Measurements from ENCODE around the gene PTGS2. TPM values are rescaled to one million over a fixed set of nuclear protein-coding genes. Genes with fewer than 3 reads are reported as not detected.

Gene PTGS2
- total RNA-seq: 0.67 and 0.71 TPM in 2 replicates

DNA sequence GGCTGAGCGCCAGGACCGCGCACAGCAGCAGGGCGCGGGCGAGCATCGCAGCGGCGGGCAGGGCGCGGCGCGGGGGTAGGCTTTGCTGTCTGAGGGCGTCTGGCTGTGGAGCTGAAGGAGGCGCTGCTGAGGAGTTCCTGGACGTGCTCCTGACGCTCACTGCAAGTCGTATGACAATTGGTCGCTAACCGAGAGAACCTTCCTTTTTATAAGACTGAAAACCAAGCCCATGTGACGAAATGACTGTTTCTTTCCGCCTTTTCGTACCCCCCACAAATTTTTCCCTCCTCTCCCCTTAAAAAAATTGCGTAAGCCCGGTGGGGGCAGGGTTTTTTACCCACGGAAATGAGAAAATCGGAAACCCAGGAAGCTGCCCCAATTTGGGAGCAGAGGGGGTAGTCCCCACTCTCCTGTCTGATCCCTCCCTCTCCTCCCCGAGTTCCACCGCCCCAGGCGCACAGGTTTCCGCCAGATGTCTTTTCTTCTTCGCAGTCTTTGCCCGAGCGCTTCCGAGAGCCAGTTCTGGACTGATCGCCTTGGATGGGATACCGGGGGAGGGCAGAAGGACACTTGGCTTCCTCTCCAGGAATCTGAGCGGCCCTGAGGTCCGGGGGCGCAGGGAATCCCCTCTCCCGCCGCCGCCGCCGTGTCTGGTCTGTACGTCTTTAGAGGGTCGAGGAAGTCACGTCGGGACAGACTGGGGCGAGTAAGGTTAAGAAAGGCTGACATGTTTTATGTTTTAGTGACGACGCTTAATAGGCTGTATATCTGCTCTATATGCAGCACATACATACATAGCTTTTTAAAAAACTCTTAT is at the start of gene PTGS2:
Gene PTGS2, minus strand, starts transcription at position 179 of the 817 bp plus-strand sequence. Its CDS starts 133 bp downstream, at position 46.
- DNase-seq (ENCODE audit: low spot score): peak; percentile 21
- Mint-ChIP-seq H3K4me3 (peak within 1 kb of the TSS; percentile 72), H3K27ac (no peak within 1 kb of the TSS), H3K27me3 (ENCODE audit: insufficient read depth) (peaks cover 56% of the 10 kb centered on the region), H3K36me3 (ENCODE audit: low read depth) (peaks cover 4% of the 10 kb centered on the region), H3K9me3 (no peaks in the 10 kb centered on the region), H3K4me1 (ENCODE audit: low read depth) (peaks cover 13% of the 10 kb centered on the region)
- intact Hi-C loops (cut with micrococcal nuclease): loop anchor here (2.0 to 10.0 kb wide), 3 partner anchors 57 to 276 kb away; no protein-coding TSS in a partner anchor

DNA sequence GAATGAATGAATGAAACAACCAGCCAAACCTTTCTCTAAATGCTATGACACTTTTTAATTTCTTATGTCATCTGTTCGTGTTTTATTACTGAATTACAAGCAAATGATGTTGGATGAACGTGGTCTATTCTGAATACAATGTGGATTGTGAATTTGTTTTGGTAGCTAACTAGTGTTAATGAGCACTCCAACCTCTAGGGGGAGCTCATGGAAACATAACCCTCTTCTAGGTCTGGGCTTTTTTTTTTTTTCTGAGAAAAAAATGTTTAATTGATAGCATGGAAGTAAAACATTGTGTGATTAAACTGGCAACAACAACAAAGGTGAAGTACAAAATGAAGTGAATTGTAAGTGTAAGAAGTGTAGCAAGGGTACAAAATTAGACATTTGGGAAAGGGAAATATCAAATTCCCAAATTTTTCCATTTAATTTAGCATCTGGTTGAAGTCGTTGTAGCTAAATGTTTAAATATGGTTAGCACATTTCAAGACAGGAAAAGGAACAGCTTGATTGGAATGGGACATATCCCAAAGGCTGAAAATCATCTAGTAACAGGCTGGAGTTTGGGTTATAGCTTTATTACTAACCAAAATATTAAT is 42.6 kb upstream of the PTGS2 start:
- no peaks in the 10 kb centered on the region for H3K4me1 Mint-ChIP-seq (ENCODE audit: low read depth)
- peaks cover 9% of the 10 kb centered on the region for H3K9me3 Mint-ChIP-seq
- H3K36me3 Mint-ChIP-seq (ENCODE audit: low read depth): no peaks in the 10 kb centered on the region
- H3K27ac Mint-ChIP-seq: no peak overlapping the region
- intact Hi-C loops (cut with micrococcal nuclease): loop anchor here (1.0 kb wide), 2 partner anchors 83 to 263 kb away; no protein-coding TSS in a partner anchor
- H3K4me3 Mint-ChIP-seq: no peak overlapping the region
- peaks cover 5% of the 10 kb centered on the region for H3K27me3 Mint-ChIP-seq (ENCODE audit: insufficient read depth)
- no peak for DNase-seq (ENCODE audit: low spot score)

DNA sequence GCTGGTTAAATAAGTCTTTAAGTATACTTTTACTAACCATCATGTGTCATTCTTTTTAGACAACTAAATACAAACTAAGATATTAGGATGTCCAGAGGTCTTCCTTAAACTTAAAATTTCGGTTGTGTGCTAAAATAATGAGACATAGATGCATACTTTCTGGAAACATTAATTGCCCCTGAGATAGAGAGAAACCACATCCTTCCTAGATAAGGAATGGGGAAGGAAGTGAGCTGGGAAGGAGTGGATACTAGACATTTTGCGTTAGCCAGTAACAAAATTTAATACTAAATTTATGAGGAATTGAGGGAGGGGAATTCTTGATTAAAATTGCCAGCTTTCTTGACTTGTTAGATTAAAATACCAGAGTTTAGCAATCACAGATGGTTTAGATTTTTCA is 37.1 kb upstream of the PTGS2 start:
- no peaks in the 10 kb centered on the region for H3K9me3 Mint-ChIP-seq
- H3K4me1 Mint-ChIP-seq (ENCODE audit: low read depth): no peaks in the 10 kb centered on the region

DNA sequence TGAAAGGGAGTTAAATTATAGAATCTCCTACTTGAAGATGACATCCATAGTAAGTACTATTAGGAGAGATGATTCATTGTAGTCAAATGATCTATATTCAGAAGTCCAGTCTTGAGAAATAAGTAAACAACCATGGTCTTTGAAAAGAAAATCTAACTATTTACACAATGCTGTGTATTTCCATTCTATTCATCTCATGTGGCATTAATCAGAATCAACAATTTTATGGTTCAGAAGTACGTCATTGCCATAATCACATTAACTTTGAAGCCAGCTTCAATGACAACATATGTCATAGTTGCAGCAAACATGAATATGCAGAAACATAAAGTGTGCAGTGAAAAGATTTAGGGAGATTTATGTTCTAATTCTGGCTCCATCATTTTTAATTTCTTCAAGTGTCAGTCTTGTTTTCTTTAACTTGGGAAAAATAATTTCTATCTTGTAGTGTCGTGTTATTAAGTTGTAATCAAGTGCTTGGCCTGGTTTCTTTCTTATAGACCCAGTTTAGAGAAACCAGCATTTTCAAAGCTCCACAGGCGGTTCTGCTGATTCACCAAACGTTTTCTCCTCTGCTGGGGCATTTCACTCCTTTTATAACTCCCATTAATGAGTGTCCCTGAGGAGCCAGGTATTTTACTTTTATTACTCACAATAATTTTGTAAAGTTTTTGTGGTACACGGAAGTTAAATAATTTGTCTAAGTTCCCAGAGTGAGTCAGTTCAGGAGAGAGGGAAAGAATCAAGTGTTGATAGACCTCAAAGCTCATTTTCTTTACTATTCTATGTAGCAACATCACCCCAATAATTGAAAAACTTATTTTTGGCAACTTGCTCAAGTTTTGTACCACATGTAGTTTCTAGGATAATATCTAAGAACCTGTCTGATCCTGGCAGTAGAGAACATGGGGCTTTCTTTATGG is 35.9 kb upstream of the PTGS2 start:
- no peak for DNase-seq (ENCODE audit: low spot score)
- Mint-ChIP-seq H3K9me3 (no peaks in the 10 kb centered on the region), H3K36me3 (ENCODE audit: low read depth) (no peaks in the 10 kb centered on the region), H3K27ac (no peak overlapping the region), H3K4me3 (no peak overlapping the region), H3K27me3 (ENCODE audit: insufficient read depth) (peaks cover 16% of the 10 kb centered on the region), H3K4me1 (ENCODE audit: low read depth) (no peaks in the 10 kb centered on the region)
- intact Hi-C loops (cut with micrococcal nuclease): no loop called here

More for the DNA sequence above, 37.1 kb upstream of the PTGS2 start:
- Mint-ChIP-seq H3K36me3 (ENCODE audit: low read depth) (no peaks in the 10 kb centered on the region), H3K27ac (no peak overlapping the region), H3K4me3 (no peak overlapping the region), H3K27me3 (ENCODE audit: insufficient read depth) (peaks cover 19% of the 10 kb centered on the region)
- intact Hi-C loops (cut with micrococcal nuclease): no loop called here
- no peak for DNase-seq (ENCODE audit: low spot score)

DNA sequence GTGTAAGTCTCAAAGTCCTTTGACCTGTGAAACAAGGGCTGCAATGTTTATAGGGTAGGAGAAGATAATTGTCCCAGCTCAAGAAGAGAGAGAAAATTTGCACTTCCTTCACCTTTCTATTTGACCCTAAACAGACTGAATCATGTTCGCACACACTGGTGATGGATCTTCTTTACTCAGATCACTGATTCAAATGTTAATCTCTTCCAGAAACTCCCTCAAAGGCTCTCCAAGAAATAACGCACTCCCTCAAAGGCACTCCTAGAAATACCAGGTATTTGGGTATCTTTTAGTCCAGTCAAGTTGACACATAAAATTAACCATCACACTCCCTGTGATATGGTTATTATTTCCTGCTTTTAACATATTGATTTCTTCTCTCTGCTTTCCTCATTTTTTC is 30.5 kb upstream of the PTGS2 start:
- no peak for DNase-seq (ENCODE audit: low spot score)
- Mint-ChIP-seq H3K36me3 (ENCODE audit: low read depth) (no peaks in the 10 kb centered on the region), H3K27ac (no peak overlapping the region), H3K4me1 (ENCODE audit: low read depth) (no peaks in the 10 kb centered on the region), H3K27me3 (ENCODE audit: insufficient read depth) (peaks cover 11% of the 10 kb centered on the region), H3K9me3 (no peaks in the 10 kb centered on the region), H3K4me3 (no peak overlapping the region)
- intact Hi-C loops (cut with micrococcal nuclease): no loop called here

DNA sequence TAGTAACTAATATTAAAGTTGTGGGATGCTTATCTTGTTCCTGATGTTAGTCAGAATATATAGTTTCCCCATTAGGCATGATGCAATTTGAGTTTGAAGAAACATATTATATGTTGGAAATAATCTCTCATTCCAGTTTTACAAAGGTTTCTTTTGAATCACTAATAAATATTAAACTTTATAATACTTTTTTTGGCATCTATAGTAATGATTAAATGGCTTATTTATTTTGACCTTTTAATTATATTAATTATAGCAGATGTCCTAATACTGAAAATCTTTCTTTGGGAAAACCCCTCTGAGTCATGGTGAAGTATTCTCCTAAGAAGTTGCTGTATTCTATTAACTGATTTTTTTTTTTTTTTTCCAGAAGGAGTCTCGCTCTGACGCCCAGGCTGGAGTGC is 28.5 kb upstream of the PTGS2 start:
- H3K9me3 Mint-ChIP-seq: no peaks in the 10 kb centered on the region
- intact Hi-C loops (cut with micrococcal nuclease): no loop called here
- no peaks in the 10 kb centered on the region for H3K36me3 Mint-ChIP-seq (ENCODE audit: low read depth)
- H3K27ac Mint-ChIP-seq: no peak overlapping the region
- H3K27me3 Mint-ChIP-seq (ENCODE audit: insufficient read depth): peaks cover 10% of the 10 kb centered on the region
- H3K4me3 Mint-ChIP-seq: no peak overlapping the region
- no peak for DNase-seq (ENCODE audit: low spot score)
- no peaks in the 10 kb centered on the region for H3K4me1 Mint-ChIP-seq (ENCODE audit: low read depth)

DNA sequence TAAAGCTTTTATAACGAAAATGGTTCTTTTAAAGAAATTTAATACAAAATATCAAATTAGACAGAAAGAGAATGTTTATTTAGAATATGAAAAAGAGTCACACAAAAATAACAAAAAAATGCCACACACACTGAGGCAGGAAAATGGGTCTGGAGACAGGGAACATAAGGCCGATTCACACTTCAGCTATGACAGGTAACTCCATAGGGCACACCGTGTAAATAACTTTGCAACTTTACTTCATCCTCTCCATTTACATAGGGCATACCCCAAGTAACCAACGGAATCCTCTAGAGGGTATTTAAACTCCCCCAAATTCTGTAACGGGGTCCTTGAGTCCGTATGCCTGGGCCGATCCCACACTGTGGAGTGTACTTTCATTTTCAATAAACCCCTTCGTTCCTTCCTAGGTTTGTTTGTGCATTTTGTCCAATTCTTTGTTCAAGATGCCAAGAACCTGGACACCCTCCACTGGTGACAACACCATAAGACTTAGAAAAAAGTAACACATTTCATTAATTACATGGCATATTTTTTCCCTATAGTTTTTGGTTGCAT is 23.1 kb upstream of the PTGS2 start:
- intact Hi-C loops (cut with micrococcal nuclease): no loop called here
- H3K9me3 Mint-ChIP-seq: no peaks in the 10 kb centered on the region
- H3K27me3 Mint-ChIP-seq (ENCODE audit: insufficient read depth): peaks cover 7% of the 10 kb centered on the region
- no peak overlapping the region for H3K27ac Mint-ChIP-seq
- no peaks in the 10 kb centered on the region for H3K36me3 Mint-ChIP-seq (ENCODE audit: low read depth)
- no peak overlapping the region for H3K4me3 Mint-ChIP-seq
- DNase-seq (ENCODE audit: low spot score): no peak
- no peaks in the 10 kb centered on the region for H3K4me1 Mint-ChIP-seq (ENCODE audit: low read depth)

DNA sequence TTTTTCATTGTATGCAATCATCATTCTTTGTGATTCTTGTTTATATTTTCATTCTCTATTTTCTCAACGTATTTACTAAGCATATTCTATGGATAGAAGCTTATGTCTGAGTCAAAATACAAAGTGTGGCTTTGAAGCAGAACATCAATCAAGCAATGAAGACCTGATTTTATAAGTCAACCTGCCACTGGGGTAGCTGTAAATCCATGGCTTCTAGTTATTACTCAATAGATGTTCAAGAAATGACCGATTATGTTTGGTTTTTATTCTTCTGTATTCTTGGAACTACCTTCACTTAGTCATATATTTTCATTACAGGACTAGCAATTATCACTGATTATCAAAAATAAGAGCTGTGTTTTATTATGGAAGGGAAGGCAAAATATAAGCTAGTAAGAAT is 20.5 kb upstream of the PTGS2 start:
- intact Hi-C loops (cut with micrococcal nuclease): no loop called here
- Mint-ChIP-seq H3K4me3 (no peak overlapping the region), H3K9me3 (no peaks in the 10 kb centered on the region), H3K36me3 (ENCODE audit: low read depth) (no peaks in the 10 kb centered on the region), H3K27me3 (ENCODE audit: insufficient read depth) (peaks cover 5% of the 10 kb centered on the region), H3K4me1 (ENCODE audit: low read depth) (no peaks in the 10 kb centered on the region), H3K27ac (no peak overlapping the region)
- DNase-seq (ENCODE audit: low spot score): no peak

DNA sequence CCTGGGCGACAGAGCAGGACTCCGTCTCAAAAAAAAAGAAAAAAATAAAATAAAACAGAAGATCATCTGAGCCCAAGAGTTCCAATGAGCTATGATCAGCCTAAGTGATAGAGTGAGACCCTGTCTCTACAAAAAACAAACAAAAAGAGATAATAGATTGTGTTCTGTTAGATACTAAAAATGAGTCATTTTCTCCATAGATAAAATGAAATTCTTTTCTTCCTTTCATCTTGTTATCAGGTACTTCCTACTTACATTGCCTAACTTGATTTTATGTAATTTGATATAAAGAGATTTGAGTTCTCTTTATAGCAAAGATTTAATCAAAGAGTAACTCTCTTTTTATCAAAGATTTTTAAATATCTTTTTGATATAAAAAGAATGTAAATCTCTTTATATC is 19.3 kb upstream of the PTGS2 start:
- Mint-ChIP-seq H3K9me3 (no peaks in the 10 kb centered on the region), H3K4me1 (ENCODE audit: low read depth) (no peaks in the 10 kb centered on the region), H3K27ac (no peak overlapping the region), H3K36me3 (ENCODE audit: low read depth) (no peaks in the 10 kb centered on the region), H3K27me3 (ENCODE audit: insufficient read depth) (peaks cover 12% of the 10 kb centered on the region), H3K4me3 (no peak overlapping the region)
- no peak for DNase-seq (ENCODE audit: low spot score)
- intact Hi-C loops (cut with micrococcal nuclease): no loop called here

DNA sequence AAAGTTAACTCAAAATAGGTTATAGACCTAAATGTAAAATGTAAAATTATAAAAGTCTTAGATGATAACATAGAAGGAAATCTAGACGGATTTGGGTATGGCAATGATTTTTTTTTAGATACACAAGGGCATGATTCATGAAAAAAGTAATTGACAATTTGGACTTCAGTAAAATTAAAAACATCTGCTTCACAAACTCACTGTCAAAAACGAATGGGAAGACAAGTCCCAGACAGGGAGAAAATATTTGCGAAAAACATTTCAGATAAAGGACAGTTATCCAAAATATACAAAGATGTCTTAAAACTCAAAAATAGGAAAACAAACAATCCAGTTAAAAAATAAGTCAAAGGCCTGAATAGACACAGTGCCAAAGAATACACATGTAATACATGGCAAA is 9.7 kb upstream of the PTGS2 start:
- intact Hi-C loops (cut with micrococcal nuclease): loop anchor here (10.0 kb wide), 1 partner anchor 285 kb away; no protein-coding TSS in a partner anchor
- Mint-ChIP-seq H3K36me3 (ENCODE audit: low read depth) (no peaks in the 10 kb centered on the region), H3K4me1 (ENCODE audit: low read depth) (no peaks in the 10 kb centered on the region), H3K9me3 (no peaks in the 10 kb centered on the region), H3K27me3 (ENCODE audit: insufficient read depth) (peaks cover 8% of the 10 kb centered on the region), H3K27ac (no peak overlapping the region), H3K4me3 (no peak overlapping the region)
- no peak for DNase-seq (ENCODE audit: low spot score)

DNA sequence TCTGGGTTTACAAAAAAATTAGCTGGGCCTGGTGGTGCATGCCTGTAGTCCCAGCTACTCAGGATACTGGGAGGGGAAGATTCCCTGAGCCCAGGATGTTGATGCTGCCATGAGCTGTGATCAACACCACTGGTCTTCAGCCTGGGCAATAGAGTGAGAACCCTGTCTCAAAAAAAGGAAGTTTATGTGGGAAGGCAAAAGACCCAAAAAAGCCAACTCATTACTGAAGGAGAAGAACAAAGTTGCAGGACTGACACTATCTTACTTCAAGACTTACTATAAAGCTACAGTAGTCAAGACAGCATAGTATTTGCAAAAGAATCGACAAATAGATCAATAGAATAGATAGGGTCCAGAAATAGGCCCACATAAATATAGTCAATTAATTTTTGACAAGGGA is 9.2 kb upstream of the PTGS2 start:
- intact Hi-C loops (cut with micrococcal nuclease): loop anchor here (10.0 kb wide), 1 partner anchor 285 kb away; no protein-coding TSS in a partner anchor
- DNase-seq (ENCODE audit: low spot score): no peak
- Mint-ChIP-seq H3K9me3 (no peaks in the 10 kb centered on the region), H3K27me3 (ENCODE audit: insufficient read depth) (peaks cover 6% of the 10 kb centered on the region), H3K36me3 (ENCODE audit: low read depth) (no peaks in the 10 kb centered on the region), H3K27ac (no peak overlapping the region), H3K4me1 (ENCODE audit: low read depth) (no peaks in the 10 kb centered on the region), H3K4me3 (no peak overlapping the region)

DNA sequence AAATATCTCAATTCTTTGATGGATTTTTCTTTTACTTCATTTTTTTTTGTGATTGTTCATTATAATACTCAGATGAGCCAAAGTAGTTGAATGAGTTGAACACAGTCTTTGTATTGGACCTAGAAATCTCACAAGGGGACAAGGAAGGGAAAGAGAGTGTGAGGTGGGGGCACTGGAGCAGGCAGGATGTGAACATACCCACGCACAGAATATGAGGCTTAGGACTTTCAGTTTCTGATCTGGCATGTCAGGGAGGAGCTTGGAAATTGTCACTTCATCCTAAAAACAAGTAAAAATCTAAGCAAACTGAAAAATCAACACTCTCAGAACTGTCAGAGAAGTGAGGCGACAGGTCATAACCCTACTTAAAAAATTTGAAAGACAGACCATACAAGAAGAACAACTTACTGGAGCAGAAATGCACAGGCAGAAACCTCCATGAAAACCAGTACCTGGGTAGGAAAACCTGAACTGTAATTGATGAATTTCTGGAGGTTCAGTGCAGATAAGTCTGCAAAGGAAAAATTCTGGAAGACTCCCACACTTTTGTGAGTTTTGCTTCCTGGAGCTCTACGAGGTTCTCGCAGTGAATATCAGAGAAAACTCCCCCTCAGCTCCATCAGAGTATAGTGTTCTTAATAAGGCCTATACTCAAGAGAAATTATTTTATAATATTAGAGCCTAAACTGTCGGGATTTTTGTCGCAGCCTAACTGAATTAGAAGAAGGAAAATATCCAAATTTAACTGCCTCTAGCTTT is 3.6 kb upstream of the PTGS2 start:
- no peak for DNase-seq (ENCODE audit: low spot score)
- intact Hi-C loops (cut with micrococcal nuclease): loop anchor here (5.0 to 10.0 kb wide), 2 partner anchors 53 to 279 kb away; no protein-coding TSS in a partner anchor
- H3K9me3 Mint-ChIP-seq: no peaks in the 10 kb centered on the region
- H3K4me3 Mint-ChIP-seq: no peak overlapping the region
- H3K4me1 Mint-ChIP-seq (ENCODE audit: low read depth): peaks cover 13% of the 10 kb centered on the region
- H3K36me3 Mint-ChIP-seq (ENCODE audit: low read depth): peaks cover 2% of the 10 kb centered on the region
- peaks cover 47% of the 10 kb centered on the region for H3K27me3 Mint-ChIP-seq (ENCODE audit: insufficient read depth)
- no peak overlapping the region for H3K27ac Mint-ChIP-seq
